ENCODE results near the gene KPNA3. TPM values are rescaled to one million over a fixed set of nuclear protein-coding genes. Genes with fewer than 3 reads are reported as not detected.
A peak's percentile ranks its signal among the peaks of the same experiment; 100 is the strongest.

Gene KPNA3
- total RNA-seq, 1 donor from 2014 or later: 22.3 TPM

DNA sequence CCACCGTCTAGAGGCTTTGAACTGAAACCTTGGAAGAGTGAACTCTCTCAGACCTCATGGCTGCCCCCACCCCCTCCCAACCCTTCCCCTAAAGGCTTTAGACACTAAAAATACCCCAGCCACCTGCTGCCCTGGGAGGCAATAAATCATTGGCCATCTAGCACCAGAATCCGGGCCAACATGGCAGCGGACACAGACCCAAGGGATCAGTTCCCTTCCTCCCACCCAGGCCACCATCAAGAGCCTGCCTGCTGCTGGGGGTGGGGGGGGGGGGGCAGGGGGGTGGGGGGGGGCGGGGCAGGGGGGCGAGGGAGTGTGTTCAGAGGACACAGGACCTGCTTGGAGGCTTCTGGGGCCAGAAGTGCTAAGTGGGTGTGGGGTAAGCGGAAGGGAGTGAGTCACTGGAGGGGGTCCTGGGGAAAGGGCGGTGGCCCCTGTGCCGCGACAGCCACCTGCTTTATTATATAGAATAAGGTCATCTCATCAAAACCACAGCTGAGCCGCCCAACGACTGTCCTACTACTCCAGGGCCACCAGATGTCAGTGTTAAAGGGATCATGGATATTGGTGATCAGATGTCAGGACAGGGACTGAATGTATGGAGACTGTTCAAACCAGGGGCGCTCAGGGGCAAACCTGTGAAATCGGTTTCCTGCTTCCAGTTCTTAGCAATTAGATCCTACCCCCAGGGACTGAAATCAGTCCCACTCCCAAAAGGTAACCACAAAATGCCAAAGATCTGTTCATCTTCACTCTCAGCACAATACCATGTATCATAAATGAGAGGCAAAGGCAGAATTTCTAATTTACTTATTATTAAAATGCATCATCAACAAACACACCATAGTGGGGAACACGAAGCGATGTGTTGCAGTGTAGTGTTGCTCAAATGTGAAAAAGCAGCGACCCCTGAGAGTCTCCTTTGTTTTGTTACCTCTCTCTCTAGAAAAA, 139.9 kb downstream of the KPNA3 start:
- no peak for DNase-seq (ENCODE audit: low read depth)
- no peak overlapping the region for H3K4me3 ChIP-seq (ENCODE audit: low read depth, low read length)
- TF ChIP-seq, protein P1, sequence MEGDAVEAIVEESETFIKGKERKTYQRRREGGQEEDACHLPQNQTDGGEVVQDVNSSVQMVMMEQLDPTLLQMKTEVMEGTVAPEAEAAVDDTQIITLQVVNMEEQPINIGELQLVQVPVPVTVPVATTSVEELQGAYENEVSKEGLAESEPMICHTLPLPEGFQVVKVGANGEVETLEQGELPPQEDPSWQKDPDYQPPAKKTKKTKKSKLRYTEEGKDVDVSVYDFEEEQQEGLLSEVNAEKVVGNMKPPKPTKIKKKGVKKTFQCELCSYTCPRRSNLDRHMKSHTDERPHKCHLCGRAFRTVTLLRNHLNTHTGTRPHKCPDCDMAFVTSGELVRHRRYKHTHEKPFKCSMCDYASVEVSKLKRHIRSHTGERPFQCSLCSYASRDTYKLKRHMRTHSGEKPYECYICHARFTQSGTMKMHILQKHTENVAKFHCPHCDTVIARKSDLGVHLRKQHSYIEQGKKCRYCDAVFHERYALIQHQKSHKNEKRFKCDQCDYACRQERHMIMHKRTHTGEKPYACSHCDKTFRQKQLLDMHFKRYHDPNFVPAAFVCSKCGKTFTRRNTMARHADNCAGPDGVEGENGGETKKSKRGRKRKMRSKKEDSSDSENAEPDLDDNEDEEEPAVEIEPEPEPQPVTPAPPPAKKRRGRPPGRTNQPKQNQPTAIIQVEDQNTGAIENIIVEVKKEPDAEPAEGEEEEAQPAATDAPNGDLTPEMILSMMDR (conservative IDR thresholded peaks at IDR 0.05; ENCODE audit: low read depth, low read length): peak; percentile 61

DNA sequence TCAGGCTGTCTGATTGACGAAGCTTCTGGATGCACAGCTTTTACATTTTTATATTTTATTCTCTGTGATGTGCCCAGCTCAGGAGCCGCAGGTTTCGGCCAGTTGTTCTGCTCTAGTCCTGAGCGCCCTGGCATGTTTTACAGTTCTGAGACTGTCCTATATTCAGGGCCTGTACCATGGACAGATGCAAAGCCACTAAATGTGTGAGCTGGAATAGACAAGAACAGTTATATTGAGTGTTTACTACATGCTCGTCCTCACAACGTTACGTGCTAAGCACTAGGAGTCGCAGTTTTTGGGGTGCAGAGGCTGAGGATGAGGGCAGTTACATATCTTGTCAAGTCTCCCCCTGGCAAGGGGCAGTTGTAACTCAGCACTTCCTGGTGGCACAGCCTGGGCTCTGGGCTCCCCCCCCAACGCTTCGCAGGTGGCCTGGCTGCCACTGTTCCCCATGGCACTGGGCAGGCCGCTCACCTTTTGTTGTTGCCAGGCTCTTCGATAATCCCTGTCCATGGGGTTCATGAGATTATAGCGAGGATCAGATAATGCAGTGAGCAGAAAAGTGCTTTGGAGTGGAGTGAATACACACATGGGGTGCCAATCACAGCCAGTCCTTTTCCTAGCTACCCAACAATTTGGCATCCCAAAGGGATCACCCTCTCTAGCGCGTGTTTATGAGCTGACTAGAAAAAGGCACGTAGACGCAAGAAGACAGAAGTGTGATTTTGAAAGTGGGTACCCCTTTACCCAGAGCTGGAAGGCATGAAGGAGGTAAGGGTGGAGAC, 140.7 kb downstream of the KPNA3 start:
- TF ChIP-seq, protein P1 (conservative IDR thresholded peaks at IDR 0.05; ENCODE audit: low read depth, low read length): no peak
- DNase-seq (ENCODE audit: low read depth): no peak
- H3K4me3 ChIP-seq (ENCODE audit: low read depth, low read length): no peak overlapping the region

DNA sequence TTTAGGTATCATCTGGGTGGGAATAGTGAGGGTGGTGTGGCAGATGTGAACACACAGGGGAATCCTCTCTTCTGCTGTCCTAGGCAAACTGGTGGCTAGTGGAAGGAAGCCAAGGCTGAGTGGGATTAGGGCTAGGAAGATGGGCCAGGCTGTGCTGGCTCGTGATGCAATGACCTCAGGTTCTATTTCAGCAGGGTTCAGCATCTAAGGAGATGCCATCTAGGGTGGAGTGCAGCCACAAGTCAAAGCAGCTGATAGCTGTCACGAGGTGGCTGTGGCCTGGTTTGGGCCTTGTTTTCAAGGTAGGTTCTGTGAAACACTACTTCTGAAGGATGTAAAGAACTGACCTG, 142.5 kb downstream of the KPNA3 start:
- DNase-seq (ENCODE audit: low read depth): no peak
- H3K4me3 ChIP-seq (ENCODE audit: low read depth, low read length): no peak overlapping the region
- TF ChIP-seq, protein P1 (conservative IDR thresholded peaks at IDR 0.05; ENCODE audit: low read depth, low read length): no peak

Other genes with a start within 250 kb of the KPNA3 start
- gene RCBTB1, start 207.1 kb downstream of the KPNA3 start, total RNA-seq: 11.9 and 16.6 TPM in 2 replicates
- 0.06 and 0.07 TPM in 2 replicates for gene ARL11, start 164.2 kb downstream of the KPNA3 start, total RNA-seq
- 78.0 and 95.1 TPM in 2 replicates for gene EBPL, start 101.2 kb downstream of the KPNA3 start, total RNA-seq
- gene SPRYD7, start 143.7 kb upstream of the KPNA3 start, total RNA-seq: 4.8 and 8.2 TPM in 2 replicates
- 12.2 and 13.2 TPM in 2 replicates for gene TRIM13, start 204.4 kb upstream of the KPNA3 start, total RNA-seq
- 0.14 and 2.5 TPM in 2 replicates for gene KCNRG, start 222.8 kb upstream of the KPNA3 start, total RNA-seq